GM18499 (cell line): ENCODE results near the gene PAX8.
"Not testable (repeated sequence)": the region's sequence is repeated elsewhere in the genome, so short reads cannot be mapped to it uniquely, and the experiment has no call there.

Experiments used
- ATAC-seq: cut with Tn5 transposase; IDR thresholded peaks from one replicate; pipeline ENCODE4 v1.9.1; 2021; ENCODE audit warnings: moderate number of reproducible peaks; ENCODE audit not compliant: insufficient read depth, unreplicated experiment

Gene PAX8

GRCh38 chr2:113278742-113279139 is at the start of gene PAX8:
PAX8 (minus strand) TSS chr2:113278921; CDS start chr2:113278394, 527 bp downstream.
- no peak for ATAC-seq

GRCh38 chr2:113328043-113328442 is 49.3 kb upstream of the PAX8 start:
- no peak for ATAC-seq

- not testable (repeated sequence) for ATAC-seq
These were observed 46.5 kb upstream of the PAX8 start for GRCh38 chr2:113325161-113325731.

GRCh38 chr2:113324684-113325160 is 46.0 kb upstream of the PAX8 start:
- ATAC-seq = no peak

GRCh38 chr2:113323129-113323528 is 44.4 kb upstream of the PAX8 start:
- not testable (repeated sequence) for ATAC-seq

- ATAC-seq = not testable (repeated sequence)
These were observed 41.4 kb upstream of the PAX8 start for GRCh38 chr2:113320106-113320505.

- not testable (repeated sequence) for ATAC-seq
These were observed 40.2 kb upstream of the PAX8 start for GRCh38 chr2:113318941-113319340.

- ATAC-seq = no peak
These were observed 37.4 kb upstream of the PAX8 start for GRCh38 chr2:113316085-113316484.

- ATAC-seq = not testable (repeated sequence)
These were observed 35.9 kb upstream of the PAX8 start for GRCh38 chr2:113314663-113315062.

GRCh38 chr2:113314176-113314575 is 35.5 kb upstream of the PAX8 start:
- ATAC-seq = not testable (repeated sequence)

GRCh38 chr2:113311781-113312180 is 33.1 kb upstream of the PAX8 start:
- ATAC-seq = not testable (repeated sequence)

GRCh38 chr2:113311191-113311590 is 32.5 kb upstream of the PAX8 start:
- not testable (repeated sequence) for ATAC-seq

- ATAC-seq = no peak
These were observed 31.1 kb upstream of the PAX8 start for GRCh38 chr2:113309655-113310387.

- not testable (repeated sequence) for ATAC-seq
These were observed 30.1 kb upstream of the PAX8 start for GRCh38 chr2:113308784-113309183.

- not testable (repeated sequence) for ATAC-seq
These were observed 27.5 kb upstream of the PAX8 start for GRCh38 chr2:113306207-113306606.

- ATAC-seq = not testable (repeated sequence)
These were observed 27.0 kb upstream of the PAX8 start for GRCh38 chr2:113305749-113306148.

- ATAC-seq = no peak
These were observed 26.4 kb upstream of the PAX8 start for GRCh38 chr2:113305146-113305545.

GRCh38 chr2:113304702-113305101 is 26.0 kb upstream of the PAX8 start:
- ATAC-seq = no peak

GRCh38 chr2:113302216-113302980 is 23.7 kb upstream of the PAX8 start:
- not testable (repeated sequence) for ATAC-seq

- ATAC-seq = no peak
These were observed 21.6 kb upstream of the PAX8 start for GRCh38 chr2:113300281-113300680.

- ATAC-seq = no peak
These were observed 19.5 kb upstream of the PAX8 start for GRCh38 chr2:113298176-113298575.
